WTC11 (cell line): Measurements from ENCODE around the gene LARP1. TPM values are rescaled to one million over a fixed set of nuclear protein-coding genes. Genes with fewer than 3 reads are reported as not detected.
A peak's percentile ranks its signal among the peaks of the same experiment; 100 is the strongest.

Experiments
- ATAC-seq: fragments of 200-7000 bp; cut with Tn5 transposase; 2 replicates; pipeline ENCODE4 v1.10.0; 2021; ENCODE audit warnings: mild to moderate bottlenecking, moderate library complexity
- CTCF ChIA-PET: fragments of 300-600 bp; sonication (Branson Sonifier 250); formaldehyde crosslinking; loops from one replicate; lab custom pipeline; 2021; ENCODE audit warnings: antibody characterized with exemption; lab: Charles Lee
- POLR2A ChIA-PET: fragments of 350-600 bp; sonication (Branson Sonifier 250); formaldehyde crosslinking; loops from one replicate; lab custom pipeline; 2021; ENCODE audit warnings: antibody characterized with exemption; lab: Charles Lee
- DNase-seq: peaks from one replicate; pipeline ENCODE4 v3.0.0; 2021; ENCODE audit warnings: low spot score
- H3K27ac Mint-ChIP-seq: 2 replicates; pipeline ENCODE4 v1.8.0; 2021; ENCODE audit warnings: mixed read lengths
- H3K27me3 Mint-ChIP-seq: 2 replicates; pipeline ENCODE4 v1.8.0; 2021; ENCODE audit warnings: low read depth, mild to moderate bottlenecking, moderate library complexity, mixed read lengths
- H3K36me3 Mint-ChIP-seq: 2 replicates; pipeline ENCODE4 v1.8.0; 2021; ENCODE audit warnings: mixed read lengths
- H3K4me1 Mint-ChIP-seq: 2 replicates; pipeline ENCODE4 v1.8.0; 2022; ENCODE audit warnings: mixed read lengths
- H3K4me3 Mint-ChIP-seq: 2 replicates; pipeline ENCODE4 v1.8.0; 2021; ENCODE audit warnings: mild to moderate bottlenecking, moderate library complexity, mixed read lengths
- H3K9me3 Mint-ChIP-seq: 2 replicates; pipeline ENCODE4 v1.8.0; 2021; ENCODE audit warnings: mixed read lengths
- CTCF ChIP-seq: fragments of 200-600 bp; IDR thresholded peaks from 2 replicates; pipeline ENCODE4 v1.8.0; 2022; ENCODE audit warnings: antibody characterized with exemption
- FOXP4 ChIP-seq: sonication (generic); formaldehyde crosslinking; IDR thresholded peaks from 2 replicates; pipeline ENCODE4 v1.8.0; 2022; ENCODE audit warnings: mild to moderate bottlenecking, missing genetic modification reagents
- HMGA2 ChIP-seq: fragments of 250-450 bp; sonication (Bioruptor Pico); IDR thresholded peaks from 2 replicates; pipeline ENCODE4 v1.4.0; 2021; ENCODE audit warnings: mild to moderate bottlenecking, moderate library complexity
- HMGXB4 ChIP-seq: sonication (generic); formaldehyde crosslinking; IDR thresholded peaks from 2 replicates; pipeline ENCODE4 v1.8.1; 2023; ENCODE audit warnings: mild to moderate bottlenecking, moderate library complexity, missing genetic modification reagents
- IRF1 ChIP-seq: sonication (generic); formaldehyde crosslinking; IDR thresholded peaks from 2 replicates; pipeline ENCODE4 v1.8.0; 2023; ENCODE audit warnings: missing genetic modification reagents
- JAZF1 ChIP-seq: fragments of 250-450 bp; sonication (Bioruptor Pico); IDR thresholded peaks from 2 replicates; pipeline ENCODE4 v1.9.0; 2021; ENCODE audit warnings: moderate library complexity, mild to moderate bottlenecking, inconsistent platforms
- SP1 ChIP-seq: sonication (generic); formaldehyde crosslinking; conservative IDR thresholded peaks from 2 replicates; pipeline ENCODE4 v1.8.1; 2022; ENCODE audit warnings: missing genetic modification reagents
- TCF7 ChIP-seq: sonication (generic); formaldehyde crosslinking; IDR thresholded peaks from 2 replicates; pipeline ENCODE4 v1.8.0; 2022; ENCODE audit warnings: mild to moderate bottlenecking, low read depth, missing genetic modification reagents, moderate library complexity
- TP53 ChIP-seq: sonication (generic); formaldehyde crosslinking; IDR thresholded peaks from 2 replicates; pipeline ENCODE4 v1.8.1; 2023; ENCODE audit warnings: mild to moderate bottlenecking, missing genetic modification reagents
- ZBTB21 ChIP-seq: sonication (generic); formaldehyde crosslinking; IDR thresholded peaks from 2 replicates; pipeline ENCODE4 v1.8.1; 2023; ENCODE audit warnings: mild to moderate bottlenecking, missing genetic modification reagents, borderline replicate concordance
- ZBTB43 ChIP-seq: sonication (generic); formaldehyde crosslinking; IDR thresholded peaks from 2 replicates; pipeline ENCODE4 v1.8.1; 2023; ENCODE audit warnings: mild to moderate bottlenecking, missing genetic modification reagents
- ZNF121 ChIP-seq: sonication (generic); formaldehyde crosslinking; IDR thresholded peaks from 2 replicates; pipeline ENCODE4 v1.8.0; 2023; ENCODE audit warnings: missing genetic modification reagents
- ZNF138 ChIP-seq: sonication (generic); formaldehyde crosslinking; conservative IDR thresholded peaks from 2 replicates; pipeline ENCODE4 v1.8.1; 2022; ENCODE audit warnings: mild to moderate bottlenecking, moderate library complexity, missing genetic modification reagents
- ZNF232 ChIP-seq: sonication (generic); formaldehyde crosslinking; IDR thresholded peaks from 2 replicates; pipeline ENCODE4 v1.8.0; 2022; ENCODE audit warnings: mild to moderate bottlenecking, missing genetic modification reagents
- ZNF263 ChIP-seq: sonication (generic); formaldehyde crosslinking; IDR thresholded peaks from 2 replicates; pipeline ENCODE4 v1.8.1; 2022; ENCODE audit warnings: low read depth, mild to moderate bottlenecking, moderate library complexity, missing genetic modification reagents
- ZNF532 ChIP-seq: fragments of 250-450 bp; sonication (Bioruptor Pico); IDR thresholded peaks from 2 replicates; pipeline ENCODE4 v1.9.0; 2021; ENCODE audit warnings: mild to moderate bottlenecking, borderline replicate concordance
- total RNA-seq: library from RNA; stranded (reverse); gene quantifications from 3 replicates; pipeline ENCODE4 v1.2.3, GENCODE V29; 2021

LARP1 gene
- total RNA-seq, 1 experiment from 2014 or later = 406 TPM

- no peak for DNase-seq
- Mint-ChIP-seq H3K27me3 (no peaks in the 10 kb centered on the region), H3K4me3 (no peak overlapping the region), H3K4me1 (peaks cover 22% of the 10 kb centered on the region), H3K27ac (no peak overlapping the region), H3K9me3 (no peaks in the 10 kb centered on the region), H3K36me3 (peaks cover 45% of the 10 kb centered on the region)
- no peak for ATAC-seq
- TF ChIP-seq IRF1 (no peak), ZNF121 (CRISPR knock-in tag) (peak; percentile 85), ZNF232 (CRISPR knock-in tag) (no peak)
- ChIA-PET CTCF (no interaction called here), POLR2A (no interaction called here)
Observed at GRCh38 chr5:154863291-154864080, 108.3 kb downstream of the LARP1 start.

- Mint-ChIP-seq H3K27me3 (no peaks in the 10 kb centered on the region), H3K9me3 (no peaks in the 10 kb centered on the region), H3K36me3 (peaks cover 53% of the 10 kb centered on the region), H3K4me3 (no peak overlapping the region), H3K4me1 (peaks cover 5% of the 10 kb centered on the region), H3K27ac (no peak overlapping the region; the same call in 1 of the 2 replicates)
- no peak for ATAC-seq
- TF ChIP-seq TP53 (CRISPR knock-in tag) (no peak), TCF7 (CRISPR knock-in tag) (no peak), ZBTB21 (CRISPR knock-in tag) (no peak), HMGXB4 (no peak), ZNF138 (CRISPR knock-in tag) (no peak), FOXP4 (CRISPR knock-in tag) (no peak), ZBTB43 (CRISPR knock-in tag) (no peak)
- ChIA-PET POLR2A (interaction anchor here (0.6 kb wide), 1 partner anchor 712 kb away, joined by 3 read pairs; no protein-coding TSS in a partner anchor), CTCF (no interaction called here)
- DNase-seq = no peak
Observed at GRCh38 chr5:154865466-154866184, 110.4 kb downstream of the LARP1 start.

GRCh38 chr5:154866841-154867240 lies 111.7 kb downstream of the LARP1 start:
- H3K27me3 Mint-ChIP-seq = no peaks in the 10 kb centered on the region
- H3K9me3 Mint-ChIP-seq = no peaks in the 10 kb centered on the region
- H3K27ac Mint-ChIP-seq = no peak overlapping the region
- peaks cover 63% of the 10 kb centered on the region for H3K36me3 Mint-ChIP-seq
- POLR2A ChIA-PET = no interaction called here
- ATAC-seq = no peak
- DNase-seq = no peak
- no peaks in the 10 kb centered on the region; the same call in 1 of the 2 replicates for H3K4me1 Mint-ChIP-seq
- CTCF ChIA-PET = no interaction called here
- no peak overlapping the region for H3K4me3 Mint-ChIP-seq
- TF ChIP-seq CTCF (no peak), ZNF263 (no peak), SP1 (CRISPR knock-in tag) (no peak), HMGA2 (CRISPR knock-in tag) (no peak), ZNF532 (CRISPR knock-in tag) (no peak), JAZF1 (no peak)
